Measurements from ENCODE around the gene PDIA6. TPM values are rescaled to one million over a fixed set of nuclear protein-coding genes. Genes with fewer than 3 reads are reported as not detected.
"Not testable (repeated sequence)": the region's sequence is repeated elsewhere in the genome, so short reads cannot be mapped to it uniquely, and the experiment has no call there.

PDIA6 gene
- total and polyA plus RNA-seq, 5 experiments from 2014 or later: 30.9 to 126 (median 64.1) TPM

DNA sequence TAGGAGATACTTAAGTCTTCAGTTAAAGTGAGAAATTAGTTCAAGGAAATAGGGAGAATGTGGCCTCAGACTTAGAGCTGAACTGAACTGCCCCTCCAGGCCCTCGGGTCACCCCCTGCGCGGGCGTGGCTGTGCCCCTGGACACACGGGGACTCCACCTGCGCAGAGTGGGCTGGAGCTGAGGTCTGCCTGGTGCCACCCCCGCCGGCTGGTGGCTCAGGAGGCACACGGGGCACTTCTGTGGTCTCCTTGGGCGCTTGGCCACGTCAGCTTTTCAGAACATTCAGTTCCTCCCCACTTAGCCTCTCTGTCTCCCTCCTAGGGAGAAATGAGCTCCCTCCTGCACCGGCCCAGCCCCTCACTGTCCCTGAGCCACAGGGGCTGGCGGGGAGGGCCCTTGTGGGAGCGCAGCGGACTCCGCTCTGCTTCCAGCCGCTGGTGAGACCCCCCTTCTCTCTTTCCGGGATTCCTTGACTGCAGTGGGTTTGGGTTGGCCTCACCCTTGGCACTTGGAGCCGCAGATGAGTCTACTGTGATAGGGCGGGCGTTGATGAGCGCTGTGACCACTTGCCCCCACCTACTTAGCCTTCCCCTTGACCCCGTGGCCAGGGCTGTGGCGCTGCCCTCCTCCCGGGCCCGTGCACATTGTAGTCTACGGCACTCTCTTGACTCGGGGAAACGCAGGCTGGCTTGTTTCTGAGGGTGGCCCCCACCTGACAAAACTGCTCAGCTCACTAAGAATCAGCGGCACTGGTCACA lies 18.2 kb upstream of the PDIA6 start:
- Mint-ChIP-seq H3K4me3 (no peak overlapping the region), H3K4me1 (peaks cover 4 to 11% (median 8%) of the 10 kb centered on the region in 4 donors), H3K27ac (no peak overlapping the region), H3K36me3 (no peaks in the 10 kb centered on the region), H3K9me3 (no peaks in the 10 kb centered on the region), H3K27me3 (peaks cover 11 to 39% (median 23%) of the 10 kb centered on the region in 5 donors)
- no peak for DNase-seq
- POLR2A ChIA-PET: no interaction called here
- ATAC-seq: no peak

DNA sequence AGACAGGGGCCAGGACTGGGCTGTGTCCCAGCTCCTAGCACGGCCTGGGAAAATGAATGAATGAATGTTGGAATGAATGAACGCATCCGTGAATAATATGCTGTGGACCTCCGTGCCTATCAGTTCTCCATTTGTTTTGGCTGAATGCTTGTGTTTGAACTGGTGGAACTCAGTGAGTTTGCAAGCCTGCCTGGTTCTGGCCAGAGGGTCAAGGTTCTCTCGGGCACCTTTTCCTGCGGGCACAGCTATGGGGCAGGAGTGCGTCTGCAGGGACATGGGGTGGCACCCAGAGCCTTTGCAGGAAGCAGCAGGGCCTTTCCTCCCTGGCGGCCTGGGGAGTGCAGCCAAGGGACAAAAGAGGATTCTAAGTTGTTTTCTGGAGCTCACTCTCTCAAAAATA lies 17.6 kb upstream of the PDIA6 start:
- no peaks in the 10 kb centered on the region for H3K36me3 Mint-ChIP-seq
- DNase-seq (no peak), ATAC-seq (no peak)
- H3K4me1 Mint-ChIP-seq: peaks cover 4 to 9% (median 7%) of the 10 kb centered on the region in 4 donors
- no peaks in the 10 kb centered on the region for H3K9me3 Mint-ChIP-seq
- POLR2A ChIA-PET: no interaction called here
- no peak overlapping the region for H3K27ac Mint-ChIP-seq
- H3K27me3 Mint-ChIP-seq: peaks cover 13 to 45% (median 26%) of the 10 kb centered on the region in 5 donors
- no peak overlapping the region for H3K4me3 Mint-ChIP-seq

DNA sequence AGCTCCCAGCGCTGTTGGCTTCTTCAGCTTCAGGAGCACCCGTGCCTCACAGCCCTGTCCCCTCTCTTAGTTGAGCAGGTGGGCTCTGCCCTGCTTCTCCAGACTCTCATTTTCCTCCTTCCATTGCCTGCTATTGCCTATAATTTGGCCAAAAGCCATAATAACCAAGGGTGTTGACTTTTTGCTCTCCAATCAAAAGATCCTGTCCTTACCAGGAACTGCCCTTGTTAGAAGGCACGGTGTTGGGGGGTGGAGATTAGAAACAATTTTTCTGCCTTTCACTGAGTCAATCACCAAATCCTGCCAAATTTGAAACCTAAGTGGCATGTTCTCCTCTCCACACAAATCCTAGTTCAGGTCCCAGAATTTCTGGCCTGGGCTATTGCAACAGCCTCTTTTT lies 16.7 kb upstream of the PDIA6 start:
- Mint-ChIP-seq H3K4me3 (no peak overlapping the region), H3K9me3 (no peaks in the 10 kb centered on the region), H3K4me1 (peaks cover 4 to 8% (median 6%) of the 10 kb centered on the region in 4 donors), H3K27me3 (peaks cover 16 to 51% (median 33%) of the 10 kb centered on the region in 5 donors), H3K27ac (no peak overlapping the region), H3K36me3 (no peaks in the 10 kb centered on the region)
- POLR2A ChIA-PET: no interaction called here
- no peak for ATAC-seq
- no peak for DNase-seq

DNA sequence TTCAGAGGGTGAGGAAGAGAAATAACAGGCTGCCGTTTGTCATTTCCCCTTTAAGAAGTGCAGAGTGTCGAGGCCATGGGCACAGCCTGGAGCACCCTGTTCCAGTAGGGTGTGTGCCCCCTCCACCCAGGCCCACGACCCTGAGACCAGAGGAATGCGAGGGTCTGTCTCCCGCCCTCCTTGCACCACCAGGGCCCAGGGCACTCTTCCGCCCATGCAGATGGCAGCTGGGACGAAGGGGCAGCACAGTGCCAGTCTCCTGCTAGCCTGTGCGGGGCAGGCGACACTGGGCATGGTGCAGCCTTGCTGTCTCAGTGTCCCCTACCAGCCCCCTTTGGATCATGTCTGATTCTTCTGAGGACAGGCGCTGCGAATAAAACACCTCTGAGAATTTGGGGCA lies 15.8 kb upstream of the PDIA6 start:
- DNase-seq (no peak), ATAC-seq (no peak)
- Mint-ChIP-seq H3K4me3 (no peak overlapping the region), H3K27ac (no peak overlapping the region), H3K4me1 (peaks cover 4 to 8% (median 6%) of the 10 kb centered on the region in 4 donors), H3K27me3 (peaks cover 16 to 48% (median 32%) of the 10 kb centered on the region in 5 donors), H3K9me3 (peaks cover 0 to 2% (median 0%) of the 10 kb centered on the region in 9 donors), H3K36me3 (no peaks in the 10 kb centered on the region)
- POLR2A ChIA-PET: no interaction called here

DNA sequence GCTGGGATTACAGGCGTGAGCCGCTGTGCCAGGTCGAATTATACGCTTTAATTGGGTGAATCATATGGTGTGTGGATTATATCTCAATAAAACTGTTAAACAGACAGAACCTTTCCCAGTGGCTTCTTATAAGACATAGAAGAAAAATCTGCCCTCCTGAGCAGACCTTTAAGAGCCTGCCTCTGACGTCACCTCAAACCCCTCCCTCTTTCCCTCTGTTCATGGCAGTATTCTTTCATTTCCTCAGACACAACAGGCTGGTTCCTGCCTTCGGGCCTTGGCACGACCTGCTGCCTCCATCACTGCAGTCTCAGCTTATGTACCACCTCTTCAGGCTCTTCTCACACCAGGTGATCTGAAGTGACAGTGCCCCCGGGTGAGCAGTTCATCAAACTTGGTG lies 14.0 kb upstream of the PDIA6 start:
- no peak for ATAC-seq
- no peak for DNase-seq
- Mint-ChIP-seq H3K4me1 (no peaks in the 10 kb centered on the region), H3K4me3 (no peak overlapping the region), H3K27me3 (peaks cover 12 to 35% (median 27%) of the 10 kb centered on the region in 5 donors), H3K9me3 (peaks cover 0 to 2% (median 0%) of the 10 kb centered on the region in 9 donors), H3K27ac (no peak overlapping the region), H3K36me3 (no peaks in the 10 kb centered on the region)
- POLR2A ChIA-PET: no interaction called here

DNA sequence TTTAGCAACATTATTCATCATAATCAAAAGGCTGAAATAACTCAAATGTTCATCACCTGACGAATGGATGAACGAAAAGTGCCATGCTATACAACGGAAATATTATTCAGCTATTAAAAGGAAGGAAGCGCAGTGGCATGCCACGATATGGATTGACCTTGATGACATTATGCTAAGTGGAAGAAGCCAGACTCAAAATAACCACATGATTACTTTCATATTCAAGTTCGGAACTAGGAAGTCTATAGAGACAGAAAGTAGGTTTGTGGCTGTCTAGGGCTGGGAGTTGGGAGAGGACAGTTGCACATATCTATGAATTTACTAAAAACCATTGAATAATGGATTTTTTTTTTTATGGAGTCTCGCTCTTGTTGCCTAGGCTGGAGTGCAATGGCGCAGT lies 13.4 kb upstream of the PDIA6 start:
- H3K4me3 Mint-ChIP-seq: no peak overlapping the region
- no peaks in the 10 kb centered on the region for H3K4me1 Mint-ChIP-seq
- H3K9me3 Mint-ChIP-seq: peaks cover 0 to 2% (median 0%) of the 10 kb centered on the region in 9 donors
- POLR2A ChIA-PET: no interaction called here
- no peak overlapping the region for H3K27ac Mint-ChIP-seq
- no peak for DNase-seq
- H3K27me3 Mint-ChIP-seq: peaks cover 12 to 29% (median 25%) of the 10 kb centered on the region in 5 donors
- H3K36me3 Mint-ChIP-seq: no peaks in the 10 kb centered on the region
- ATAC-seq: no peak

DNA sequence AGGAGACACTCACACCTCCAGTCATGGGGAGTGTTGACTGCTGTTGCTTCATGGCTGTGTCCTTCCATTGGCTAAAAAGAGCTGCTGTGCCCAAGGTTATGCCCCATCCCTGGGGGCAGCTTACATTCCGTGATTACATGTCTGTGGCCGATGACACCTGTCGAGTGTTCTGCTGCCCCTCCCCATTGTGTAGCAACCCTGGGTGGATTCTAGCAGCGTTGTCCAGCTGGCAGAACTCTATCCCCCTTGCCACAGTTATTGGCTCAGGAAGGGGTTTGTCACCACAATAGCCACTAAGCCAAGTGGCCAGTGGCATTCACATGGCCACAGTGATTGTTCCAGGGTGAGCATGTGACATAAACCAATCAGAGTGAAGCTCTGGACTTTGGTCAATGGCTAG lies 11.6 kb upstream of the PDIA6 start:
- no peak for ATAC-seq
- no peaks in the 10 kb centered on the region for H3K36me3 Mint-ChIP-seq
- POLR2A ChIA-PET: no interaction called here

DNA sequence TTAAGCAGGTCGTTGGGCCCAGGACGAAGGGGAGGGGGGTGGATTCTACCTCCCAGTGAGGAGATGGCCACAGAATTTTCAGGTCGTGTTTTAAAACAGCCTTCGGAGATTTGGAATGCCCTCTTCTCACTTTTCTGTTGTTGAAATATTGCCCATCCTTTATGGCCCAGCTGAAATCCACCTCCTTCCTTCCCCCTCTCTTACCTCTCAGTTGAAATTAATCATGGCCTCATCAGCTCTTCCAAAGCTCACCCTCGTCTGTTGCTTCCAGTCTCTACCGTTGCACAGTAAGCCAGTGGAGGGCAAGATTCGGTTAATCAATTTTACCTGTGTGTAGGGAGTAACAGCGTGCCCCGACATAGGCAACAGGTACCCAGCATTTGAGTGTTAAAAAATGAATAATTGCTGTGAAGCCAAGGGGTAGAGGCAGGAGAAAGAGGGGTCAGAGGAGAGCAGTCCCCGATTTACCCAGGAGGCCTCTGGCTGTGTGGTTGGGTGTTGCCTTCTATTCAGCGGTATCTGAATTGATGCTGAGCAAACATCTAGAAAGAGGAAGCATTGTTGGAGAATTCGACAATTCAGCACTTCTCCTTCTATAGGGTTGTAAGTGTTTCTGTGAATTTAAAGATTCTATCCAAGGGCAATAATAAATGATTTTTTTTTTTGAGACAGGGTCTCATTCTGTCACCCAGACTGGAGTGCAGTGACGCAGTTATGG lies 8.6 kb upstream of the PDIA6 start:
- no peak overlapping the region for H3K4me3 Mint-ChIP-seq
- H3K36me3 Mint-ChIP-seq: no peaks in the 10 kb centered on the region
- H3K4me1 Mint-ChIP-seq: peaks cover 0 to 2% (median 0%) of the 10 kb centered on the region in 4 donors
- H3K27ac Mint-ChIP-seq: no peak overlapping the region
- no peak for ATAC-seq
- no peak for DNase-seq
- peaks cover 0 to 2% (median 0%) of the 10 kb centered on the region in 9 donors for H3K9me3 Mint-ChIP-seq
- H3K27me3 Mint-ChIP-seq: peaks cover 15 to 34% (median 21%) of the 10 kb centered on the region in 5 donors
- POLR2A ChIA-PET: no interaction called here

More for the DNA sequence above, 11.6 kb upstream of the PDIA6 start:
- Mint-ChIP-seq H3K4me1 (no peaks in the 10 kb centered on the region), H3K27ac (no peak overlapping the region), H3K27me3 (peaks cover 14 to 41% (median 26%) of the 10 kb centered on the region in 5 donors), H3K4me3 (no peak overlapping the region), H3K9me3 (peaks cover 0 to 2% (median 0%) of the 10 kb centered on the region in 9 donors)
- no peak for DNase-seq

DNA sequence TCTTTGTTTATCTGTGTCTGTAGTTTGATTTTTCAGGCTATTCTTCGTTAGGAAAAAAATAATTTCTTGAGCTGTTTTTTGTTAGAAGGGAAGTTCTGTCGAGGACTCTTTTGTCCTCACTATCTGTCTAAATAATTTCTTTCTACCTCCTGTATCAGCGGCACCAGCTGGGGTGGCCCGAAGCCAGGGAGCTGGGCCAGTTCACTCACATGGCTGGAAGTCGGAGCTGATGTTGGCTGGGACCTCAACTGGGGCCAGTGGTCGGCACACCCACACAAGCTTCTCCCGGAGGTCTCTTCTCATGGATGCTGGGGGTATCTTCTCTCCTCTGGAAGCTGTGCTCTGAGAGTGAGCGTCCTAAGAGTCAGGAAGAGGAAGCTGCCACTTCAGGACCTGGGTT lies 8.0 kb upstream of the PDIA6 start:
- Mint-ChIP-seq H3K4me1 (peaks cover 0 to 2% (median 0%) of the 10 kb centered on the region in 4 donors), H3K9me3 (peaks cover 0 to 2% (median 0%) of the 10 kb centered on the region in 9 donors), H3K4me3 (no peak overlapping the region), H3K27me3 (peaks cover 13 to 28% (median 17%) of the 10 kb centered on the region in 5 donors), H3K27ac (peak overlapping the region in 1 of 10 donors; percentile 15), H3K36me3 (no peaks in the 10 kb centered on the region)
- POLR2A ChIA-PET: no interaction called here
- ATAC-seq (no peak), DNase-seq (no peak)

DNA sequence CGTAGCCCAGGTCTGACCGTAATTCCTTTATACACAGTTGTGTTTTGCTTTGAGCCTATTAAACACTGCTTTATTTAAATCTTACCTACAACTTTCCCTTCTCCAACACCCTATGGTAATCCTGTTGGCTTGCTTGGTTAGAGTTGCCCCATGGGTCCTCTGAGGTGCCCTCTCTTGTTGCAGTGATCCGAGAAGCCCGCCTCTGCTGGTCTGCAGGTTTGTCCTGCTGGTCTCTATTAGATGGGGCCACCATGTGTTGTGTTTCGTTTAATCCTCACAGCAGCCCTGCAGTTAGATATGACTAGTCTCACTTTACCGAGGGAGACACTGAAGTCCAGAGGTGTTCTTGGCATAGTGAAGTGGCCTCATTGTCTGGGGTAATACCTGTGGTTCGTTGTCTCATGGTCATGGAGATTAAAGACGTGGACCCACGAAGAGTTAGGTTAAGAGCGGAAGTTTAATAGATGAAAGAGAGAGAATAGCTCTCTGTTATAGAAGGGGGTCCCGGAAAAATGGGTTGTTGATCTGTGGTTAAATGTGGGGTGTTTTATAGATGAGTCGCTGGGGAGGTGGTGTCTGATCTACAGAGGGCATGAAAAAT lies 7.2 kb upstream of the PDIA6 start:
- DNase-seq: no peak
- H3K4me3 Mint-ChIP-seq: no peak overlapping the region
- peaks cover 8 to 21% (median 12%) of the 10 kb centered on the region in 5 donors for H3K27me3 Mint-ChIP-seq
- H3K9me3 Mint-ChIP-seq: peaks cover 0 to 2% (median 0%) of the 10 kb centered on the region in 9 donors
- no peaks in the 10 kb centered on the region for H3K36me3 Mint-ChIP-seq
- POLR2A ChIA-PET: no interaction called here
- H3K4me1 Mint-ChIP-seq: peaks cover 0 to 2% (median 0%) of the 10 kb centered on the region in 4 donors
- no peak for ATAC-seq
- H3K27ac Mint-ChIP-seq: no peak overlapping the region

DNA sequence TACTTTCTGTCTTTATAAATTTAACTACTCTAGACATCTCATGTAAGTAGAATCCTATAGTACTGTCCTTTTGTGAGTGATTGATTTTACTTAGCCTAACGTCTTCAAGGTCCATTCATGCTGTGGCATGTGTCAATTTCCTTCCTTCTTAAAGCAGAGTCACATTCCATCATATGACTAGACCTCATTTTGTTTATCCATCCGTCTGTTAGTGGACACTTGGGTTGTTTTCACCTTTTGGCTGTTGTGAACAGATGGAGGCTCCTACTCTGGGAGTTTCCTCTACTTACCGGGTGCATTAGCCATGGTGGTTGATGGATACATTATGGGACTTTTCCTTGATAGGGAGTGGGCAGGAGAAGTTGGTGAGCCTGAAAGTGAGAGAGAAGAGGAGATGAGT lies 6.4 kb upstream of the PDIA6 start:
- Mint-ChIP-seq H3K4me1 (peaks cover 0 to 2% (median 0%) of the 10 kb centered on the region in 4 donors), H3K9me3 (peaks cover 0 to 1% (median 0%) of the 10 kb centered on the region in 9 donors), H3K27ac (no peak overlapping the region), H3K27me3 (peaks cover 5 to 19% (median 9%) of the 10 kb centered on the region in 5 donors), H3K4me3 (no peak overlapping the region), H3K36me3 (no peaks in the 10 kb centered on the region)
- no peak for DNase-seq
- POLR2A ChIA-PET: no interaction called here
- ATAC-seq: no peak

DNA sequence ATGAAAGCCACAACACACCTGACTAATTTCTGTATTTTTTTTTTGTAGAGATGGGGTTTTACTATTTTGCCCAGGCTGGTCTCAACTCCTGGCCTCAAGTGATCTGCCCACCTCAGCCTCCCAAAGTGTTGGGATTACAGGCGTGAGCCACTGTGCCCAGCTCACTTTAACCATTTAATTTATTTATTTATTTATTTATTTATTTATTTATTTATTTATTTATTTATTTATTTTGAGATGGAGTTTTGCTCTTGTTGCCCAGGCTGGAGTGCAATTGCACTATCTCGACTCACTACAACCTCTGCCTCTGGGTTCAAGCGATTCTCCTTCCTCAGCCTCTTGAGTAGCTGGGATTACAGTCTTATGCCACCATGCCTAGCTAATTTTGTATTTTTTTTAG lies 5.7 kb upstream of the PDIA6 start:
- DNase-seq, H3K9me3 Mint-ChIP-seq, ATAC-seq, H3K4me1 Mint-ChIP-seq, H3K36me3 Mint-ChIP-seq, H3K27ac Mint-ChIP-seq, POLR2A ChIA-PET, H3K4me3 Mint-ChIP-seq: not testable (repeated sequence)
- peaks cover 5 to 19% (median 9%) of the 10 kb centered on the region in 5 donors for H3K27me3 Mint-ChIP-seq

DNA sequence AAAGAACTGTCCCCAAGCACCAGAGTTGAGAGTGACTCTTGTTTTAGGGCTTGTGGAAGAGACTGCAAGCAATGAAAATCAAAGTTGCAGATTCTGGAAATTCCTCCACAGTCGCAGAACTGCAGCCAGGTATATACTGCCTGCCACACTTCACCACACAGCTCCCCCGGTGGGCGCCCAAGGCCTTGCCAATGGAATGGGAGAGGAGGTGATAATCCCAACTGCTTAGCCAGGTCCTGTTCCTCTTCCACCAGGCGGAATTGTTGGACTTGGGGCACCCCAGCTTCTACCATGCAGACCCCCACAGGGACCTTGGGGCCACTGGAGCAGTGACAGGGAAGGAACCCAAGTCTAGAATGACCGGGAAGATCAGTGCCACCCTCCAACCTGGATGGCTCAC lies 4.8 kb upstream of the PDIA6 start:
- DNase-seq (no peak), ATAC-seq (no peak)
- no peak overlapping the region for H3K4me3 Mint-ChIP-seq
- POLR2A ChIA-PET: no interaction called here
- no peaks in the 10 kb centered on the region for H3K36me3 Mint-ChIP-seq
- H3K4me1 Mint-ChIP-seq: peaks cover 0 to 2% (median 0%) of the 10 kb centered on the region in 4 donors
- H3K9me3 Mint-ChIP-seq: no peaks in the 10 kb centered on the region
- H3K27me3 Mint-ChIP-seq: peaks cover 3 to 19% (median 8%) of the 10 kb centered on the region in 5 donors
- H3K27ac Mint-ChIP-seq: no peak overlapping the region
